Measurements from ENCODE around the gene CEP112. TPM values are rescaled to one million over a fixed set of nuclear protein-coding genes. Genes with fewer than 3 reads are reported as not detected.

The CEP112 gene
- total RNA-seq, 4 donors from 2014 or later, result 14.6 to 21.2 (median 20.2) TPM

GRCh38 chr17:65978871-65979270 lies 213.1 kb downstream of the CEP112 start:
- TF ChIP-seq POLR2A (IDR thresholded peaks at IDR 0.05) (no peak), CTCF (IDR thresholded peaks at IDR 0.05) (no peak)
- intact Hi-C loops (cut with DNase I), result no loop called here
- H3K27me3 ChIP-seq, result no peaks in the 10 kb centered on the region
- 55 to 57% methylated on average over 1 of the region's 1 CpG for WGBS, 2 donors
- no peaks in the 10 kb centered on the region for H3K4me1 ChIP-seq
- H3K27ac ChIP-seq, result no peak overlapping the region
- no peaks in the 10 kb centered on the region for H3K36me3 ChIP-seq
- H3K9me3 ChIP-seq, result no peaks in the 10 kb centered on the region
- no peak overlapping the region for H3K4me3 ChIP-seq (replicated peaks in 1 of 3)
- DNase-seq, result no peak

- no peak for TF ChIP-seq CTCF (IDR thresholded peaks at IDR 0.05)
- no peak for TF ChIP-seq POLR2A (IDR thresholded peaks at IDR 0.05)
- no peak overlapping the region for H3K4me3 ChIP-seq (replicated peaks in 1 of 3)
- H3K9me3 ChIP-seq, result no peaks in the 10 kb centered on the region
- no peaks in the 10 kb centered on the region for H3K27me3 ChIP-seq
- no peaks in the 10 kb centered on the region for H3K4me1 ChIP-seq
- WGBS, 2 donors, result 81 to 85% methylated on average over 10 of the region's 10 CpGs
- no peak for DNase-seq
- intact Hi-C loops (cut with DNase I), result no loop called here
- no peaks in the 10 kb centered on the region for H3K36me3 ChIP-seq
- no peak overlapping the region for H3K27ac ChIP-seq
These were observed 214.9 kb downstream of the CEP112 start for GRCh38 chr17:65977041-65977440.

- TF ChIP-seq POLR2A (IDR thresholded peaks at IDR 0.05) (no peak), CTCF (IDR thresholded peaks at IDR 0.05) (no peak)
- Histone ChIP-seq H3K27me3 (no peaks in the 10 kb centered on the region), H3K36me3 (no peaks in the 10 kb centered on the region), H3K27ac (no peak overlapping the region), H3K4me1 (no peaks in the 10 kb centered on the region), H3K9me3 (no peaks in the 10 kb centered on the region), H3K4me3 (replicated peaks in 1 of 3) (no peak overlapping the region)
- 80 to 83% methylated on average over 9 of the region's 9 CpGs for WGBS, 2 donors
- intact Hi-C loops (cut with DNase I), result no loop called here
- no peak for DNase-seq
These were observed 216.1 kb downstream of the CEP112 start for GRCh38 chr17:65975878-65976277.

GRCh38 chr17:65973237-65973636 lies 218.7 kb downstream of the CEP112 start:
- no peak for TF ChIP-seq CTCF (IDR thresholded peaks at IDR 0.05)
- 0 to 46% methylated on average over 1 of the region's 1 CpG for WGBS, 2 donors
- Histone ChIP-seq H3K9me3 (no peaks in the 10 kb centered on the region), H3K27ac (no peak overlapping the region), H3K4me1 (no peaks in the 10 kb centered on the region), H3K27me3 (no peaks in the 10 kb centered on the region), H3K4me3 (replicated peaks in 1 of 3) (no peak overlapping the region), H3K36me3 (no peaks in the 10 kb centered on the region)
- DNase-seq, result no peak
- intact Hi-C loops (cut with DNase I), result no loop called here

- Histone ChIP-seq H3K36me3 (no peaks in the 10 kb centered on the region), H3K9me3 (no peaks in the 10 kb centered on the region), H3K4me3 (replicated peaks in 1 of 3) (no peak overlapping the region), H3K27me3 (no peaks in the 10 kb centered on the region), H3K4me1 (no peaks in the 10 kb centered on the region), H3K27ac (no peak overlapping the region)
- intact Hi-C loops (cut with DNase I), result no loop called here
- DNase-seq, result no peak
- 93 to 96% methylated on average over 2 of the region's 2 CpGs for WGBS, 2 donors
- TF ChIP-seq POLR2A (IDR thresholded peaks at IDR 0.05), result no peak
- no peak for TF ChIP-seq CTCF (IDR thresholded peaks at IDR 0.05)
These were observed 224.6 kb downstream of the CEP112 start for GRCh38 chr17:65967372-65967771.
